Type B pancreatic cell (in vitro differentiated cells): Measurements from ENCODE around the gene PCDHB13. TPM values are rescaled to one million over a fixed set of nuclear protein-coding genes. Genes with fewer than 3 reads are reported as not detected.

Experiments
- DNase-seq: peaks from one replicate; pipeline ENCODE4 v3.0.0; 2021; ENCODE audit warnings: mixed read lengths; ENCODE audit not compliant: unreplicated experiment; ENCODE audit errors: extremely low spot score
- H3K27ac Mint-ChIP-seq: 2 replicates; pipeline ENCODE4 v1.8.0; 2021; ENCODE audit warnings: mild to moderate bottlenecking, mixed read lengths
- H3K27me3 Mint-ChIP-seq: 2 replicates; pipeline ENCODE4 v1.8.0; 2021; ENCODE audit warnings: mixed read lengths
- H3K36me3 Mint-ChIP-seq: 2 replicates; pipeline ENCODE4 v1.8.0; 2021; ENCODE audit warnings: mixed read lengths
- H3K4me1 Mint-ChIP-seq: one replicate; pipeline ENCODE4 v1.8.0; 2021; ENCODE audit warnings: mixed read lengths; ENCODE audit not compliant: unreplicated experiment
- H3K4me3 Mint-ChIP-seq: 2 replicates; pipeline ENCODE4 v1.8.0; 2021; ENCODE audit warnings: mild to moderate bottlenecking, mixed read lengths
- H3K9me3 Mint-ChIP-seq: 2 replicates; pipeline ENCODE4 v1.8.0; 2021; ENCODE audit warnings: mixed read lengths
- CTCF ChIP-seq: fragments of 200-600 bp; sonication (generic); conservative IDR thresholded peaks from 2 replicates; pipeline ENCODE4 v1.5.0; 2021; ENCODE audit warnings: antibody characterized with exemption, mild to moderate bottlenecking
- total RNA-seq: library from RNA; stranded (reverse); gene quantifications from 2 replicates; pipeline ENCODE4 v1.2.1, GENCODE V29; 2021; ENCODE audit warnings: low replicate concordance

PCDHB13 gene
- total RNA-seq, 1 donor from 2014 or later, result 2.3 TPM

GRCh38 chr5:141258464-141258863 lies 44.7 kb downstream of the PCDHB13 start:
- Mint-ChIP-seq H3K36me3 (peaks cover 10% of the 10 kb centered on the region), H3K27me3 (no peaks in the 10 kb centered on the region), H3K9me3 (peaks cover 21% of the 10 kb centered on the region), H3K4me1 (no peaks in the 10 kb centered on the region), H3K4me3 (no peak overlapping the region), H3K27ac (no peak overlapping the region)
- no peak for DNase-seq
- TF ChIP-seq CTCF, result no peak

- H3K36me3 Mint-ChIP-seq, result peaks cover 13% of the 10 kb centered on the region
- no peak for TF ChIP-seq CTCF
- H3K4me1 Mint-ChIP-seq, result no peaks in the 10 kb centered on the region
- H3K9me3 Mint-ChIP-seq, result peaks cover 21% of the 10 kb centered on the region
- DNase-seq, result no peak
- no peaks in the 10 kb centered on the region for H3K27me3 Mint-ChIP-seq
- no peak overlapping the region for H3K4me3 Mint-ChIP-seq
- H3K27ac Mint-ChIP-seq, result no peak overlapping the region
Observed at GRCh38 chr5:141258948-141259347, 45.2 kb downstream of the PCDHB13 start.

- H3K27ac Mint-ChIP-seq, result no peak overlapping the region
- no peaks in the 10 kb centered on the region for H3K4me1 Mint-ChIP-seq
- no peak overlapping the region for H3K4me3 Mint-ChIP-seq
- peaks cover 15% of the 10 kb centered on the region for H3K36me3 Mint-ChIP-seq
- H3K9me3 Mint-ChIP-seq, result peaks cover 16% of the 10 kb centered on the region
- TF ChIP-seq CTCF, result no peak
- no peaks in the 10 kb centered on the region for H3K27me3 Mint-ChIP-seq
- no peak for DNase-seq
Observed at GRCh38 chr5:141260458-141261237, 46.9 kb downstream of the PCDHB13 start.

- Mint-ChIP-seq H3K27ac (no peak overlapping the region), H3K27me3 (no peaks in the 10 kb centered on the region), H3K9me3 (peaks cover 16% of the 10 kb centered on the region), H3K36me3 (peaks cover 15% of the 10 kb centered on the region), H3K4me3 (no peak overlapping the region), H3K4me1 (no peaks in the 10 kb centered on the region)
- no peak for TF ChIP-seq CTCF
- DNase-seq, result no peak
Observed at GRCh38 chr5:141261238-141261546, 47.5 kb downstream of the PCDHB13 start.

Other genes starting within 250 kb of the PCDHB13 start
- gene PCDHAC2, start 247.4 kb upstream of the PCDHB13 start, total RNA-seq, result 2.7 and 3.5 TPM in 2 replicates
- 0.05 and 0.24 TPM in 2 replicates for gene PCDHB1, start 162.5 kb upstream of the PCDHB13 start, total RNA-seq
- gene PCDHB2, start 119.3 kb upstream of the PCDHB13 start, total RNA-seq, result 33.7 and 36.3 TPM in 2 replicates
- gene PCDHB3, start 113.4 kb upstream of the PCDHB13 start, total RNA-seq, result 3.9 and 5.4 TPM in 2 replicates
- 1.3 and 2.7 TPM in 2 replicates for gene PCDHB4, start 92.1 kb upstream of the PCDHB13 start, total RNA-seq
- gene PCDHB5, start 78.7 kb upstream of the PCDHB13 start, total RNA-seq, result 7.3 and 28.8 TPM in 2 replicates
- 0.80 and 0.95 TPM in 2 replicates for gene PCDHB6, start 63.9 kb upstream of the PCDHB13 start, total RNA-seq
- gene PCDHB7, start 41.3 kb upstream of the PCDHB13 start, total RNA-seq, result 0.29 and 0.63 TPM in 2 replicates
- 0.99 and 3.9 TPM in 2 replicates for gene PCDHB8, start 36.1 kb upstream of the PCDHB13 start, total RNA-seq
- 3.1 and 6.9 TPM in 2 replicates for gene PCDHB16, start 31.5 kb upstream of the PCDHB13 start, total RNA-seq
- 2.2 and 2.8 TPM in 2 replicates for gene PCDHB9, start 26.8 kb upstream of the PCDHB13 start, total RNA-seq
- gene PCDHB10, start 21.6 kb upstream of the PCDHB13 start, total RNA-seq, result 2.1 and 3.2 TPM in 2 replicates
- gene PCDHB11, start 14.3 kb upstream of the PCDHB13 start, total RNA-seq, result 2.0 and 3.3 TPM in 2 replicates
- 1.4 and 2.3 TPM in 2 replicates for gene PCDHB12, start 5.2 kb upstream of the PCDHB13 start, total RNA-seq
- gene PCDHB14, start 9.4 kb downstream of the PCDHB13 start, total RNA-seq, result 3.1 and 3.7 TPM in 2 replicates
- 3.3 and 3.8 TPM in 2 replicates for gene PCDHB15, start 31.5 kb downstream of the PCDHB13 start, total RNA-seq
- gene SLC25A2, start 90.1 kb downstream of the PCDHB13 start, total RNA-seq, result 0.45 and 0.92 TPM in 2 replicates
- 87.0 and 92.0 TPM in 2 replicates for gene TAF7, start 106.9 kb downstream of the PCDHB13 start, total RNA-seq
- gene PCDHGA1, start 116.6 kb downstream of the PCDHB13 start, total RNA-seq, result 0.31 and 0.74 TPM in 2 replicates
- 0.17 and 0.69 TPM in 2 replicates for gene PCDHGA2, start 124.8 kb downstream of the PCDHB13 start, total RNA-seq
- 0.27 and 2.3 TPM in 2 replicates for gene PCDHGA3, start 129.9 kb downstream of the PCDHB13 start, total RNA-seq
- 1.1 and 1.8 TPM in 2 replicates for gene PCDHGB1, start 136.2 kb downstream of the PCDHB13 start, total RNA-seq
- 0.75 and 1.5 TPM in 2 replicates for gene PCDHGA4, start 141.1 kb downstream of the PCDHB13 start, total RNA-seq
- 0.94 and 0.95 TPM in 2 replicates for gene PCDHGB2, start 146.1 kb downstream of the PCDHB13 start, total RNA-seq
- 0.39 and 0.88 TPM in 2 replicates for gene PCDHGA5, start 150.2 kb downstream of the PCDHB13 start, total RNA-seq
- 0.39 and 1.2 TPM in 2 replicates for gene PCDHGB3, start 156.3 kb downstream of the PCDHB13 start, total RNA-seq
- 0.41 and 0.86 TPM in 2 replicates for gene PCDHGA6, start 160.0 kb downstream of the PCDHB13 start, total RNA-seq
- 0.31 and 0.40 TPM in 2 replicates for gene PCDHGA7, start 168.8 kb downstream of the PCDHB13 start, total RNA-seq
- gene PCDHGB4, start 173.8 kb downstream of the PCDHB13 start, total RNA-seq, result 13.0 and 15.6 TPM in 2 replicates
- 1.3 and 2.1 TPM in 2 replicates for gene PCDHGA8, start 178.7 kb downstream of the PCDHB13 start, total RNA-seq
- gene PCDHGB5, start 184.0 kb downstream of the PCDHB13 start, total RNA-seq, result 2.6 and 8.1 TPM in 2 replicates
- 0.97 and 2.2 TPM in 2 replicates for gene PCDHGA9, start 188.9 kb downstream of the PCDHB13 start, total RNA-seq
- 4.9 and 39.4 TPM in 2 replicates for gene PCDHGB6, start 194.1 kb downstream of the PCDHB13 start, total RNA-seq
- gene PCDHGA10, start 199.1 kb downstream of the PCDHB13 start, total RNA-seq, result 9.8 and 18.5 TPM in 2 replicates
- gene PCDHGB7, start 203.8 kb downstream of the PCDHB13 start, total RNA-seq, result 4.4 and 8.5 TPM in 2 replicates
- gene PCDHGA11, start 207.1 kb downstream of the PCDHB13 start, total RNA-seq, result 2.6 TPM in 2 replicates
- gene PCDHGA12, start 216.6 kb downstream of the PCDHB13 start, total RNA-seq, result 1.2 and 1.7 TPM in 2 replicates